DND-41 (cell line): Measurements from ENCODE around the gene ST6GALNAC6.

Experiments
- CTCF ChIP-seq: IDR thresholded peaks from 2 replicates; pipeline ENCODE4 v1.5.1; 2012; ENCODE audit warnings: borderline replicate concordance, low read length, moderate library complexity, mild to moderate bottlenecking; ENCODE audit not compliant: poor library complexity, severe bottlenecking; ENCODE audit errors: extremely low read depth
- EZH2 ChIP-seq: IDR thresholded peaks from 3 replicates; pipeline ENCODE4 v1.6.1; 2012; ENCODE audit warnings: borderline replicate concordance, low read depth, mild to moderate bottlenecking, moderate library complexity, low read length, inconsistent platforms; ENCODE audit not compliant: severe bottlenecking

- no peak for TF ChIP-seq EZH2
- no peak for TF ChIP-seq CTCF
Observed at GRCh38 chr9:127850286-127850830, 49.0 kb downstream of the ST6GALNAC6 start.
